Prostate gland (tissue), 2 donors: ENCODE measurements around the gene TREX2.

Experiments used
- CTCF ChIP-seq, 4 experiments: fragments of 200-600 bp in 2 of 4; fragments of 450-650 bp in 2 of 4; sonication (generic) in 2 of 4; IDR thresholded peaks; 1 replicate in 3 of 4; 2 replicates in 1 of 4; pipeline ENCODE4 v1.5.1; 2016 to 2019; ENCODE audit warnings: antibody characterized with exemption in 4 of 4, mild to moderate bottlenecking in 2 of 4, moderate library complexity in 2 of 4
- POLR2A ChIP-seq: fragments of 450-650 bp; IDR thresholded peaks from one replicate; pipeline ENCODE4 v1.6.1; 2016; ENCODE audit warnings: antibody characterized with exemption, mild to moderate bottlenecking
- POLR2AphosphoS5 ChIP-seq: sonication (generic); formaldehyde crosslinking; IDR thresholded peaks from one replicate; pipeline ENCODE4 v1.6.1; 2017; ENCODE audit warnings: antibody characterized with exemption

- TF ChIP-seq CTCF (IDR thresholded peaks at IDR 0.05) (no peak), POLR2A (no peak), POLR2AphosphoS5 (no peak)
Observed at GRCh38 chrX:153430796-153431195, 15.1 kb downstream of the TREX2 start.
